NOMO-1 treated with DMSO at 0.1 percent for 48 hours (cell line): ENCODE results near the gene CD36.

ENCODE experiments used
- DNase-seq: peaks from one replicate; lab custom pipeline; 2025; ENCODE audit not compliant: unreplicated experiment; lab: John Stamatoyannopoulos, UW

Gene CD36

GRCh38 chr7:80623503-80624252 lies 14.8 kb upstream of the CD36 start:
- no peak for DNase-seq

GRCh38 chr7:80624763-80625162 lies 13.7 kb upstream of the CD36 start:
- no peak for DNase-seq

GRCh38 chr7:80629023-80629422 lies 9.4 kb upstream of the CD36 start:
- no peak for DNase-seq

- no peak for DNase-seq
Measured at GRCh38 chr7:80630608-80631405, 7.6 kb upstream of the CD36 start.

GRCh38 chr7:80631421-80631820 lies 7.0 kb upstream of the CD36 start:
- DNase-seq, result no peak

- peak; percentile 85 for DNase-seq
Measured at GRCh38 chr7:80632139-80632538, 6.3 kb upstream of the CD36 start.

GRCh38 chr7:80632819-80633218 lies 5.6 kb upstream of the CD36 start:
- DNase-seq, result no peak

GRCh38 chr7:80634505-80634904 lies 3.9 kb upstream of the CD36 start:
- peak; percentile 99 for DNase-seq

GRCh38 chr7:80635533-80635932 lies 2.9 kb upstream of the CD36 start:
- DNase-seq, result no peak

- peak; percentile 66 for DNase-seq
Measured at GRCh38 chr7:80635998-80636397, 2.4 kb upstream of the CD36 start.

- DNase-seq, result no peak
Measured at GRCh38 chr7:80636709-80637108, 1.7 kb upstream of the CD36 start.

GRCh38 chr7:80637454-80637853 lies 988 bp upstream of the CD36 start:
- DNase-seq, result no peak

- DNase-seq, result no peak
Measured at GRCh38 chr7:80639011-80639410, 569 bp downstream of the CD36 start.

GRCh38 chr7:80640846-80641245 lies 2.4 kb downstream of the CD36 start:
- no peak for DNase-seq

GRCh38 chr7:80641548-80641947 lies 3.1 kb downstream of the CD36 start:
- DNase-seq, result no peak

- DNase-seq, result peak; percentile 77
Measured at GRCh38 chr7:80642871-80643270, 4.4 kb downstream of the CD36 start.

- DNase-seq, result peak; percentile 87
Measured at GRCh38 chr7:80643336-80643915, 5.0 kb downstream of the CD36 start.

GRCh38 chr7:80644054-80644453 lies 5.6 kb downstream of the CD36 start:
- no peak for DNase-seq

- no peak for DNase-seq
Measured at GRCh38 chr7:80646083-80646865, 7.8 kb downstream of the CD36 start.

GRCh38 chr7:80647436-80647835 lies 9.0 kb downstream of the CD36 start:
- DNase-seq, result no peak

- no peak for DNase-seq
Measured at GRCh38 chr7:80648031-80648600, 9.7 kb downstream of the CD36 start.
